T-helper 2 cell treated with Interferon-gamma antibody and Interleukin-4, amounts not matched to agents 5 μg/mL and 100 μg/mL, for 36 hours (primary cell): ENCODE results near the gene PCCA.
"Not testable (repeated sequence)": the region's sequence is repeated elsewhere in the genome, so short reads cannot be mapped to it uniquely, and the experiment has no call there.

Source experiments
- DNase-seq: peaks from one replicate; pipeline ENCODE4 v3.0.0; 2021; ENCODE audit warnings: low spot score
- H3K27ac Mint-ChIP-seq: one replicate; pipeline ENCODE4 v1.8.0; 2021; ENCODE audit warnings: mild to moderate bottlenecking, mixed read lengths
- H3K27me3 Mint-ChIP-seq: one replicate; pipeline ENCODE4 v1.8.0; 2021; ENCODE audit warnings: low read depth, mixed read lengths
- H3K36me3 Mint-ChIP-seq: one replicate; pipeline ENCODE4 v1.8.0; 2021; ENCODE audit warnings: low read depth, mixed read lengths
- H3K4me1 Mint-ChIP-seq: one replicate; pipeline ENCODE4 v1.8.0; 2021; ENCODE audit warnings: low read depth, mixed read lengths
- H3K4me3 Mint-ChIP-seq: one replicate; pipeline ENCODE4 v1.8.0; 2022; ENCODE audit warnings: mild to moderate bottlenecking, moderate library complexity, mixed read lengths
- H3K9me3 Mint-ChIP-seq: one replicate; pipeline ENCODE4 v1.8.0; 2021; ENCODE audit warnings: mixed read lengths

PCCA gene

GRCh38 chr13:100565286-100565685 lies 476.4 kb downstream of the PCCA start:
- Mint-ChIP-seq H3K36me3 (no peaks in the 10 kb centered on the region), H3K4me1 (no peaks in the 10 kb centered on the region), H3K4me3 (no peak overlapping the region), H3K27ac (no peak overlapping the region), H3K9me3 (no peaks in the 10 kb centered on the region), H3K27me3 (no peaks in the 10 kb centered on the region)
- no peak for DNase-seq

- Mint-ChIP-seq H3K4me1 (no peaks in the 10 kb centered on the region), H3K27ac (no peak overlapping the region), H3K27me3 (no peaks in the 10 kb centered on the region), H3K36me3 (no peaks in the 10 kb centered on the region), H3K4me3 (no peak overlapping the region), H3K9me3 (no peaks in the 10 kb centered on the region)
- DNase-seq: no peak
These were observed 477.6 kb downstream of the PCCA start for GRCh38 chr13:100566543-100566942.

GRCh38 chr13:100573121-100573520 lies 484.2 kb downstream of the PCCA start:
- no peaks in the 10 kb centered on the region for H3K27me3 Mint-ChIP-seq
- DNase-seq: peak; percentile 55
- H3K9me3 Mint-ChIP-seq: no peaks in the 10 kb centered on the region
- no peak overlapping the region for H3K4me3 Mint-ChIP-seq
- peaks cover 19% of the 10 kb centered on the region for H3K4me1 Mint-ChIP-seq
- peaks cover 9% of the 10 kb centered on the region for H3K36me3 Mint-ChIP-seq
- H3K27ac Mint-ChIP-seq: no peak overlapping the region

- not testable (repeated sequence) for H3K9me3 Mint-ChIP-seq, H3K27me3 Mint-ChIP-seq, DNase-seq, H3K4me3 Mint-ChIP-seq, H3K27ac Mint-ChIP-seq
- H3K36me3 Mint-ChIP-seq: peaks cover 26% of the 10 kb centered on the region
- peaks cover 34% of the 10 kb centered on the region for H3K4me1 Mint-ChIP-seq
These were observed 488.3 kb downstream of the PCCA start for GRCh38 chr13:100577239-100577638.
